ENCODE data around the gene TMEM258. TPM values are rescaled to one million over a fixed set of nuclear protein-coding genes. Genes with fewer than 3 reads are reported as not detected.

TMEM258 gene
- total and polyA plus RNA-seq, 10 of the 15 experiments (the other 5 are each of a cell fraction or from before 2014, with no cell fraction given) = 160 to 840 (median 326) TPM

DNA sequence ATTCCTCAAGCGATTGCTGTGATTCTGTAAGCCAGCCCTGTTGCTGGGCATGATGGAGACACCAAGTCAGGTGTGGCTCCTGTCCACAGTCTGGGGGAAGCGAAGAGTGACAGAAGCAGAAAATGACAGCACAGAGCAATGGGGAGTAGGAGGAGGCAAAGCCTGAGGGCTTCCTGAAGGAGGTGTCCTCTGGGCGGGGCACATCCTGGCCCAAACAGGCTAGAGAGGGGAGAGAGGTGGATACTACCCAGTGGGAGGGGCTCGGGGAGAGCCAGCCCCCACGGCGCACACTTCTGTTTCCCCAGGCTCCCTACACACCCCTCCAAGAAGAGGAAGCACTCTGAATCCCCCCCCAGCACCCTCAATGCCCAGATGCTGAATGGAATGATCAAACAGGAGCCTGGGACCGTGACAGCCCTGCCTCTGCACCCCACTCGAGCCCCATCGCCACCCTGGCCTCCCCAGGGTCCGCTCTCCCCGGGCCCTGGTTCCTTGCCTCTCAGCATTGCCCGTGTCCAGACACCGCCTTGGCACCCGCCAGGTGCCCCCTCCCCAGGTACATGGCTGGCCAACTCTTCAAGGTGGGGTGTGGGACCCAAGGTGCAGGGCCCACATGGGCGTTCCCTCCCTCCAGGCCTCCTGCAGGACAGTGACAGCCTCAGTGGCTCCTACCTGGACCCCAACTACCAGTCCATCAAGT, 21.1 kb downstream of the TMEM258 start (continued):
- TF ChIP-seq, protein P1, sequence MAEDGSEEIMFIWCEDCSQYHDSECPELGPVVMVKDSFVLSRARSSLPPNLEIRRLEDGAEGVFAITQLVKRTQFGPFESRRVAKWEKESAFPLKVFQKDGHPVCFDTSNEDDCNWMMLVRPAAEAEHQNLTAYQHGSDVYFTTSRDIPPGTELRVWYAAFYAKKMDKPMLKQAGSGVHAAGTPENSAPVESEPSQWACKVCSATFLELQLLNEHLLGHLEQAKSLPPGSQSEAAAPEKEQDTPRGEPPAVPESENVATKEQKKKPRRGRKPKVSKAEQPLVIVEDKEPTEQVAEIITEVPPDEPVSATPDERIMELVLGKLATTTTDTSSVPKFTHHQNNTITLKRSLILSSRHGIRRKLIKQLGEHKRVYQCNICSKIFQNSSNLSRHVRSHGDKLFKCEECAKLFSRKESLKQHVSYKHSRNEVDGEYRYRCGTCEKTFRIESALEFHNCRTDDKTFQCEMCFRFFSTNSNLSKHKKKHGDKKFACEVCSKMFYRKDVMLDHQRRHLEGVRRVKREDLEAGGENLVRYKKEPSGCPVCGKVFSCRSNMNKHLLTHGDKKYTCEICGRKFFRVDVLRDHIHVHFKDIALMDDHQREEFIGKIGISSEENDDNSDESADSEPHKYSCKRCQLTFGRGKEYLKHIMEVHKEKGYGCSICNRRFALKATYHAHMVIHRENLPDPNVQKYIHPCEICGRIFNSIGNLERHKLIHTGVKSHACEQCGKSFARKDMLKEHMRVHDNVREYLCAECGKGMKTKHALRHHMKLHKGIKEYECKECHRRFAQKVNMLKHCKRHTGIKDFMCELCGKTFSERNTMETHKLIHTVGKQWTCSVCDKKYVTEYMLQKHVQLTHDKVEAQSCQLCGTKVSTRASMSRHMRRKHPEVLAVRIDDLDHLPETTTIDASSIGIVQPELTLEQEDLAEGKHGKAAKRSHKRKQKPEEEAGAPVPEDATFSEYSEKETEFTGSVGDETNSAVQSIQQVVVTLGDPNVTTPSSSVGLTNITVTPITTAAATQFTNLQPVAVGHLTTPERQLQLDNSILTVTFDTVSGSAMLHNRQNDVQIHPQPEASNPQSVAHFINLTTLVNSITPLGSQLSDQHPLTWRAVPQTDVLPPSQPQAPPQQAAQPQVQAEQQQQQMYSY (CRISPR knock-in tag; IDR thresholded peaks at IDR 0.05) = no peak

DNA sequence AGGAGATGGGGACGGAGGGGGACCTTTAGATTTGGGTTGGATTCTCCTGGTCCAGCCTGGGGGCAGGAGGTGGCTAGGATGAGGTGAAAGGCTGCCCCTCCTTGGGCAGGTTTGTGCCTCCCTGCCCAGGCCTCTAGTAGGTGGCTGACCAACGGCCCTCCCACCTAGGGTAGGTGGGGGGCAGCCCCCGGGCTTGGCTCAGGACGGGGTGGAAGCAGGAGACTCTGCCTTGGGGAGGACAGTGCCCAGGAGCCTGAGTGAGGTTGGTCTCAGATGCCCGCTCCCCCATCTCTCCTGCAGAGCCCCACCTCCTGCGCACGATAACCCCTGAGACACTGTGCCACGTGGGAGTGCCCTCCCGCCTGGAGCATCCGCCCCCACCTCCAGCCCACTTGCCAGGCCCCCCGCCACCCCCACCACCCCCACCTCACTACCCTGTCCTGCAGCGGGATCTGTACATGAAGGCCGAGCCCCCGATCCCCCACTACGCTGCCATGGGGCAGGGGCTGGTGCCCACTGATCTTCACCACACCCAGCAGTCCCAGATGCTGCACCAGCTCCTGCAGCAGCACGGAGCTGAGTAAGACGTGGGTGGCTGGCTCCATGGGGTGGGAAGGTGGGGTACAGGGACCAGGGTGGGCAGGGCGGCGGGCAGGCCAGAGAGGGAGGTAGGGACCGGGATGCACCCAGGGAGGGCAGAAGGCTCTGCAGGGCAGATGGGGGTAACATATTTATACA, 22.3 kb downstream of the TMEM258 start:
- Histone ChIP-seq H3K9me3 (replicated peaks; ENCODE audit: control insufficient read depth, insufficient read depth, low read length) (no peaks in the 10 kb centered on the region), H3K27ac (ENCODE audit: control insufficient read depth, insufficient read depth) (no peak overlapping the region), H3K4me1 (ENCODE audit: control insufficient read depth, insufficient read depth, low read length) (no peaks in the 10 kb centered on the region), H3K79me2 (ENCODE audit: control insufficient read depth, insufficient read depth, low read length) (no peaks in the 10 kb centered on the region), H3K4me2 (ENCODE audit: control insufficient read depth, insufficient read depth) (no peak overlapping the region), H3K36me3 (ENCODE audit: control insufficient read depth in 2 of 2, insufficient read depth in 2 of 2, low read length in 1 of 2) (no peaks in the 10 kb centered on the region), H3K9ac (ENCODE audit: control insufficient read depth, insufficient read depth, low read length) (no peak overlapping the region), H3K27me3 (replicated peaks in 1 of 2; ENCODE audit: control insufficient read depth in 2 of 2, insufficient read depth in 2 of 2, low read length in 1 of 2) (no peaks in the 10 kb centered on the region), H2AFZ (ENCODE audit: control insufficient read depth, low read depth, low read length) (no peak overlapping the region), H4K20me1 (ENCODE audit: control insufficient read depth, insufficient read depth) (no peaks in the 10 kb centered on the region), H3K4me3 (no peak overlapping the region)
- intact Hi-C loops (cut with micrococcal nuclease; ENCODE audit: unreplicated experiment) = no loop called here
- ChIA-PET RAD21 (ENCODE audit: unreplicated experiment) (no interaction called here), POLR2A (no interaction called here), SMC1A (ENCODE audit: uncharacterized antibody, unreplicated experiment) (no interaction called here), CTCF (interaction anchor here (0.6 kb wide), 1 partner anchor 313 kb away, joined by 3 read pairs; no protein-coding TSS in a partner anchor)
- no peak for DNase-seq (ENCODE audit: low read depth, low spot score)
- no TSS peak for BruUV-seq (replicated peaks)
- in situ Hi-C loops (cut with MboI) = no loop called here
- 60% methylated on average over 19 of the region's 20 CpGs for WGBS (ENCODE audit: insufficient coverage, insufficient replicate concordance, low lambda C conversion rate, missing lambda C conversion rate)
- ATAC-seq = no peak
- no peak for FAIRE-seq
- TF ChIP-seq ZNF217 (IDR thresholded peaks at IDR 0.05) = no peak
- TF ChIP-seq RB1 (IDR thresholded peaks at IDR 0.05; ENCODE audit: borderline replicate concordance) = no peak
- TF ChIP-seq DPF2 (IDR thresholded peaks at IDR 0.05) = no peak
- TF ChIP-seq SMAD1 (IDR thresholded peaks at IDR 0.05; ENCODE audit: low read depth, partially characterized antibody) = no peak
- TF ChIP-seq, protein P2, sequence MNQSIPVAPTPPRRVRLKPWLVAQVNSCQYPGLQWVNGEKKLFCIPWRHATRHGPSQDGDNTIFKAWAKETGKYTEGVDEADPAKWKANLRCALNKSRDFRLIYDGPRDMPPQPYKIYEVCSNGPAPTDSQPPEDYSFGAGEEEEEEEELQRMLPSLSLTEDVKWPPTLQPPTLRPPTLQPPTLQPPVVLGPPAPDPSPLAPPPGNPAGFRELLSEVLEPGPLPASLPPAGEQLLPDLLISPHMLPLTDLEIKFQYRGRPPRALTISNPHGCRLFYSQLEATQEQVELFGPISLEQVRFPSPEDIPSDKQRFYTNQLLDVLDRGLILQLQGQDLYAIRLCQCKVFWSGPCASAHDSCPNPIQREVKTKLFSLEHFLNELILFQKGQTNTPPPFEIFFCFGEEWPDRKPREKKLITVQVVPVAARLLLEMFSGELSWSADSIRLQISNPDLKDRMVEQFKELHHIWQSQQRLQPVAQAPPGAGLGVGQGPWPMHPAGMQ (IDR thresholded peaks at IDR 0.05; ENCODE audit: borderline replicate concordance) = no peak
- TF ChIP-seq TBL1XR1 (IDR thresholded peaks at IDR 0.05; ENCODE audit: low read depth, low read length) = no peak
- no peak for TF ChIP-seq ZZZ3 (IDR thresholded peaks at IDR 0.05; ENCODE audit: control insufficient read depth, insufficient read length, low read depth)
- TF ChIP-seq EP300 (IDR thresholded peaks at IDR 0.05; ENCODE audit: borderline replicate concordance in 1 of 2, control insufficient read depth in 1 of 2, low read depth in 2 of 2, low read length in 2 of 2) = no peak
- TF ChIP-seq FOXM1 (IDR thresholded peaks at IDR 0.05; ENCODE audit: low read depth, low read length) = no peak
- TF ChIP-seq, protein P3, sequence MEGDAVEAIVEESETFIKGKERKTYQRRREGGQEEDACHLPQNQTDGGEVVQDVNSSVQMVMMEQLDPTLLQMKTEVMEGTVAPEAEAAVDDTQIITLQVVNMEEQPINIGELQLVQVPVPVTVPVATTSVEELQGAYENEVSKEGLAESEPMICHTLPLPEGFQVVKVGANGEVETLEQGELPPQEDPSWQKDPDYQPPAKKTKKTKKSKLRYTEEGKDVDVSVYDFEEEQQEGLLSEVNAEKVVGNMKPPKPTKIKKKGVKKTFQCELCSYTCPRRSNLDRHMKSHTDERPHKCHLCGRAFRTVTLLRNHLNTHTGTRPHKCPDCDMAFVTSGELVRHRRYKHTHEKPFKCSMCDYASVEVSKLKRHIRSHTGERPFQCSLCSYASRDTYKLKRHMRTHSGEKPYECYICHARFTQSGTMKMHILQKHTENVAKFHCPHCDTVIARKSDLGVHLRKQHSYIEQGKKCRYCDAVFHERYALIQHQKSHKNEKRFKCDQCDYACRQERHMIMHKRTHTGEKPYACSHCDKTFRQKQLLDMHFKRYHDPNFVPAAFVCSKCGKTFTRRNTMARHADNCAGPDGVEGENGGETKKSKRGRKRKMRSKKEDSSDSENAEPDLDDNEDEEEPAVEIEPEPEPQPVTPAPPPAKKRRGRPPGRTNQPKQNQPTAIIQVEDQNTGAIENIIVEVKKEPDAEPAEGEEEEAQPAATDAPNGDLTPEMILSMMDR (IDR thresholded peaks at IDR 0.05 in 2 of 3, conservative IDR thresholded peaks at IDR 0.05 in 1 of 3; ENCODE audit: control insufficient read depth in 2 of 3, extremely low read depth in 1 of 3, insufficient read depth in 1 of 3, low read depth in 3 of 3, low read length in 3 of 3) = no peak

Data from GM12878 (cell line).